ENCODE results near the gene POLG. TPM values are rescaled to one million over a fixed set of nuclear protein-coding genes. Genes with fewer than 3 reads are reported as not detected.

The POLG gene
- total and polyA plus RNA-seq, 9 donors, result 19.8 to 52.0 (median 42.8) TPM

DNA sequence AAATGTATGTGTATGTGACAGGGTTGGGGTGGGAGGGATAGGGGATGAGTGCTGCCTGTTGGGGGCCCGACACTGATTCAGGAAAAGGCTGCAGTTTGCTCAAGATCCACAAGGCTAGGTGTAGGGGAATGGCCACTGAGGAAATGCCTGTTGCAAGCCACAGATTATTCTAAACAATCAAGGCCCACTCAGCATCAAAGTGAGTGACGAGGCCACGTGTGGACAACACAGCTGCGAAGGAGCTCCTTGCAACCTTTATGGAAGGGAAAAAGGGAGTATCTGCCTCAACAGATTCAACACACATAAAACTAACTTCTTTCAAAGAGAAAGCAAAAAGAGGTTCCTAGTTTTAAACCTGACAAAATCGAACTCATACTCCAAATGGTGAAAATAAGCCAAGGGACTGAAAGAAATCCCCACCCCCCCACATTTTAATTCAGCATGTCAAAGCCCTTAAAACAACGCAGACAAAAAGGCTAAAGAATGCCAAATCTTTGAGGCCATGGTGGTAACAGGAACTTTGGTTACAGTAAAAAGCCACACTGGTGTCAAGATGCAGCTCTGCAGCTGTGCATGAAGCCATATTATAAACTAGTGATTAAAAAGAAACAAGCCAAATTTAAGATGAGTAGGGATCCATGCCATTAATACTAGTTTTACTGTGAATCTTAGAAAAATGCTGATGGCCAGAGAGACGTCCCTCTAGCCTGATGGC, 3.6 kb downstream of the POLG start:
- DNase-seq, result no peak
- intact Hi-C loops (cut with DNase I), result loop anchor here in 1 of 4 donors (10.0 kb wide), 1 partner anchor 126 kb away; no protein-coding TSS in a partner anchor
- no peak overlapping the region for H3K4me3 ChIP-seq
- H3K4me1 ChIP-seq (ENCODE audit: insufficient read depth), result peaks cover 5% of the 10 kb centered on the region
- H3K9me3 ChIP-seq, result no peaks in the 10 kb centered on the region
- no peaks in the 10 kb centered on the region for H3K36me3 ChIP-seq
- H3K27ac ChIP-seq, result no peak overlapping the region
- no peaks in the 10 kb centered on the region for H3K27me3 ChIP-seq
- TF ChIP-seq EP300 (IDR thresholded peaks at IDR 0.05) (no peak), POLR2A (IDR thresholded peaks at IDR 0.05) (no peak)
- TF ChIP-seq, protein P1, sequence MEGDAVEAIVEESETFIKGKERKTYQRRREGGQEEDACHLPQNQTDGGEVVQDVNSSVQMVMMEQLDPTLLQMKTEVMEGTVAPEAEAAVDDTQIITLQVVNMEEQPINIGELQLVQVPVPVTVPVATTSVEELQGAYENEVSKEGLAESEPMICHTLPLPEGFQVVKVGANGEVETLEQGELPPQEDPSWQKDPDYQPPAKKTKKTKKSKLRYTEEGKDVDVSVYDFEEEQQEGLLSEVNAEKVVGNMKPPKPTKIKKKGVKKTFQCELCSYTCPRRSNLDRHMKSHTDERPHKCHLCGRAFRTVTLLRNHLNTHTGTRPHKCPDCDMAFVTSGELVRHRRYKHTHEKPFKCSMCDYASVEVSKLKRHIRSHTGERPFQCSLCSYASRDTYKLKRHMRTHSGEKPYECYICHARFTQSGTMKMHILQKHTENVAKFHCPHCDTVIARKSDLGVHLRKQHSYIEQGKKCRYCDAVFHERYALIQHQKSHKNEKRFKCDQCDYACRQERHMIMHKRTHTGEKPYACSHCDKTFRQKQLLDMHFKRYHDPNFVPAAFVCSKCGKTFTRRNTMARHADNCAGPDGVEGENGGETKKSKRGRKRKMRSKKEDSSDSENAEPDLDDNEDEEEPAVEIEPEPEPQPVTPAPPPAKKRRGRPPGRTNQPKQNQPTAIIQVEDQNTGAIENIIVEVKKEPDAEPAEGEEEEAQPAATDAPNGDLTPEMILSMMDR (IDR thresholded peaks at IDR 0.05), result no peak
- WGBS, 3 donors, result 71 to 81% (median 76%) methylated on average over 7 of the region's 7 CpGs

DNA sequence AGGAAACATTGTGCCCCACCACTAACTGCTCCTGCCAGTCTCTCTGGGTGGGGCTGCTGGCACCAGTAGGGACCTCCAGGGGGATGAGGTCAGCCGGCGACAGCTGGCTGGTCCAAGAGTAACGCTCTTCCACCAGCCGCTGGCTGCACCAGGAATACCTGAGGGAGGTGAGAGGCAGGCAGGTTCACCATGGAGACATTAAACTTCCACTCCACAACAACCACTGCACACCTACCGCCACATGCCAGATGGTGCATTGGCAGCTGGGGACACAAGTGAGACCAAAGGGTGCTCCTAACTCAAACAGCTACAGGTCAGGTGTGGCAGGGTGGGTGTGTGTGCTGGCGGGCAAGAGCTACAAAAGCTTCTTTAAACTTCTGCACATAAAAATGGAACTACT, 4.5 kb downstream of the POLG start:
- intact Hi-C loops (cut with DNase I), result loop anchor here in 1 of 4 donors (10.0 kb wide), 1 partner anchor 125 kb away; no protein-coding TSS in a partner anchor

DNA sequence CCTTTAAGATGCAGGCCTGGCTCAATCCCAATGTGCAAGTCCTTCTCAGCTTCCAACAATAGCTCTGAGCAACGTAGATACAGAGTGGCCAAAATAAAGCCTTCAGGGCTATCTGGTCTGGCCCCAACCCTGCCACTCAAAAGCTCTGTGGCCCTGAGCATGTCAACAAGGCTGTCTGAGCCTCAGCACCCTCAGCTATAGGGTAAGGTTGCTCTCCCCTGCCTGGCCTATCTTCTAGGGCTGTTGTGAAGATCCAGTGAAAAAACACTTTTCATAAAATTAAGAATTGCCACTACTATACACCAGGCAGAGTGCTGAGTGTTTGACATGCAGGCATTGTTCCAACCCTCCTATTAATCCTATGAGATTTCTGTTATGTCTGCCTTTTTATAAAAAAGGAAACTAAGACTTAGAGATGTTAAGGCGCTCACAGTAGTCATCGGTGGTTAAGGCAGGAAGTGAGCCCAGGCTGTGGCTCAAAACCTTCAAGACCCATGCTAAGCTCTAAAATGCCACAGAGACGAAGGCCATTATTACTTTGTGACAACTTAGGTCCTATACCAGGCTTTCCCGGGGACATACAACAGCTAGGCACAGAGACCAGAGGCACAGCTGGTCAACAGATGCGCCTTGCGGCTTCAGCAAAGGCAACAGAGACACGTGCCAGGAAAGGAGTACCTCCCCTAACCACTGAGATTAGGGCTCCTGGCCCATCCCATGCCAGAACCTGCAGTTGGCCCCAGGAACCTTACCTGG, 5.1 kb downstream of the POLG start:
- TF ChIP-seq, protein P1 (IDR thresholded peaks at IDR 0.05), result no peak
- no peak for TF ChIP-seq POLR2A (IDR thresholded peaks at IDR 0.05)
- TF ChIP-seq EP300 (IDR thresholded peaks at IDR 0.05), result no peak
- H3K36me3 ChIP-seq, result no peaks in the 10 kb centered on the region
- no peak overlapping the region for H3K27ac ChIP-seq
- H3K4me1 ChIP-seq (ENCODE audit: insufficient read depth), result peaks cover 5% of the 10 kb centered on the region
- H3K4me3 ChIP-seq, result no peak overlapping the region
- WGBS, 3 donors, result 72 to 81% (median 77%) methylated on average over 8 of the region's 8 CpGs
- no peak for DNase-seq
- H3K9me3 ChIP-seq, result no peaks in the 10 kb centered on the region
- H3K27me3 ChIP-seq, result no peaks in the 10 kb centered on the region
- intact Hi-C loops (cut with DNase I), result loop anchor here in 1 of 4 donors (10.0 kb wide), 1 partner anchor 125 kb away; no protein-coding TSS in a partner anchor

More for the DNA sequence above, 4.5 kb downstream of the POLG start:
- H3K36me3 ChIP-seq, result no peaks in the 10 kb centered on the region
- H3K4me3 ChIP-seq, result no peak overlapping the region
- no peaks in the 10 kb centered on the region for H3K9me3 ChIP-seq
- 91 to 93% (median 92%) methylated on average over 6 of the region's 6 CpGs for WGBS, 3 donors
- TF ChIP-seq, protein P1 (IDR thresholded peaks at IDR 0.05), result no peak
- TF ChIP-seq POLR2A (IDR thresholded peaks at IDR 0.05), result no peak
- no peak for TF ChIP-seq EP300 (IDR thresholded peaks at IDR 0.05)
- H3K27ac ChIP-seq, result no peak overlapping the region
- H3K27me3 ChIP-seq, result no peaks in the 10 kb centered on the region
- H3K4me1 ChIP-seq (ENCODE audit: insufficient read depth), result peaks cover 5% of the 10 kb centered on the region
- DNase-seq, result no peak

DNA sequence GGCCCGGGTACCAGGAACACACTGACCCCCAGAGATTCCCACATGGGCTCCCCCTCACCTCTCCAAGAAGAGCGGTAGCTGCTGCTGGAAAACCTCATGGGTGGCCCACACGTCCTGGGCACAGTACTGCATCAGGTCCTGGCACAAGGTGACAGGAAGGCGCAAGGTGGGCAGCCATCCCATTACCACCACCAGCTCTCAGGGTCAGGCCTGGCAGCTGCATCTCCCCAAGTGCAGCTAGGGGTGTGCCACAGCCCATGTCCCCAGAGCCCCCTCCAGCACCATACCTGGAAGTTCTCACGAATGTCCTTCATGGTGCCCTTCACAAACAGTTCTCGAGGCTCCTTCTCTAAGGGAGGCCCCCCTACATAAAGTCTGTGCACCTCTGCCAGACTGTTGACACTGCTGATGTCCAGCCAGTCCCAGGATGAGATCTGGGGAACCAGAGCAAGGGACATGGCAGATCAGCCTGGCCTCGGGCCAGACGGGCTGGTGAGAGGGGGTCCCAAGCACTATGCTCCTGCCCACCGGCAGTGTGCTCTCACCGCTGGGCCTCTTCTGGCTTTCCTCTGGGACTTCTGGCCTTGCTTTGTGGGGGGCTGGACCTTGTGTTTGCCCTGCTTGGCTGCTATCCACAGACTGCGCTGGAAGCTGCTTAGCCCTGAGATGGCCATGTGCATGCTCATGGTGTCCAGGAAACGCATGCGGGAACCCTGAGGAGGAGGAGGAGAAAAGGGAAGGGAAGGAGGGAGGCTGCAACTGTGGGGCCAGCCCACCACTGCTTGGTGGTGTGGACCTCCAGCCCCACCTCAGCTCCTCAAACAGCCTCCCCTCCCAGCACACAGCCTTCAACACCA, 6.0 kb downstream of the POLG start:
- H3K9me3 ChIP-seq, result no peaks in the 10 kb centered on the region
- no peak overlapping the region for H3K27ac ChIP-seq
- no peaks in the 10 kb centered on the region for H3K36me3 ChIP-seq
- WGBS, 3 donors, result 73 to 83% (median 76%) methylated on average over 13 of the region's 13 CpGs
- no peaks in the 10 kb centered on the region for H3K27me3 ChIP-seq
- H3K4me1 ChIP-seq (ENCODE audit: insufficient read depth), result peaks cover 5% of the 10 kb centered on the region
- no peak overlapping the region for H3K4me3 ChIP-seq
- intact Hi-C loops (cut with DNase I), result no loop called here
- DNase-seq, result no peak
- TF ChIP-seq, protein P1 (IDR thresholded peaks at IDR 0.05), result no peak
- TF ChIP-seq EP300 (IDR thresholded peaks at IDR 0.05), result no peak
